G401.6 (cell line): ENCODE measurements around the gene IFNG.
"Not testable (repeated sequence)": the region's sequence is repeated elsewhere in the genome, so short reads cannot be mapped to it uniquely, and the experiment has no call there.

Experiments
- FAIRE-seq: peaks from 2 replicates; lab custom pipeline; 2012; peaks lifted over from hg19 to GRCh38; lab: Jason Lieb, UNC

Gene IFNG

DNA sequence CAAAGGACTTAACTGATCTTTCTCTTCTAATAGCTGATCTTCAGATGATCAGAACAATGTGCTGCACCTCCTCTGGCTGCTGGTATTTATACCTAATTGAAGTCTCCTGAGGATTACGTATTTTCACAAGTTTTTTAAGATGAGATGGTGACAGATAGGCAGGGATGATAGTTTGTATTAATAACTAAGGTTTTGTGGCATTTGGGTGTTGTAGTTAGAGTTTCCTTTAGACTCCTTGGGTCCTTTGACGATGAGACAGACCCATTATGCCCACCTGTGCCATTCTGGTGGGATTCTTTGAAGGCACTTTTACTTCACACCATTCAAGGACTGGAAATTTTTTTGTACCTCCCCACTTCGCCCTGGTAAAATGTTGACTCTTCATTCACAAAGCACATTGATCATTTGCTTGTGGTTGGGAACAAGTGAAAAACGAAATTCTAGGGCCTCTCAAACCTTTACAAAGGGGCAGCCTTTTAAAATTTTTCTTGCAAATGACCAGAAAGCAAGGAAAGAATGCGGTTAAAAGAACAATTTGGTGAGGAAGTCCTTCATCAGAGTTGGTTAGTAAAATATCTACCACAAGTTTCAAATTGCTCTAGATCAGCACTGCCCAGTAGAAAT, at the start of gene IFNG:
Gene IFNG (minus strand): TSS at position 60 of the 624 bp plus-strand sequence. CDS start 125 bp downstream, outside the sequence.
- no peak for FAIRE-seq

DNA sequence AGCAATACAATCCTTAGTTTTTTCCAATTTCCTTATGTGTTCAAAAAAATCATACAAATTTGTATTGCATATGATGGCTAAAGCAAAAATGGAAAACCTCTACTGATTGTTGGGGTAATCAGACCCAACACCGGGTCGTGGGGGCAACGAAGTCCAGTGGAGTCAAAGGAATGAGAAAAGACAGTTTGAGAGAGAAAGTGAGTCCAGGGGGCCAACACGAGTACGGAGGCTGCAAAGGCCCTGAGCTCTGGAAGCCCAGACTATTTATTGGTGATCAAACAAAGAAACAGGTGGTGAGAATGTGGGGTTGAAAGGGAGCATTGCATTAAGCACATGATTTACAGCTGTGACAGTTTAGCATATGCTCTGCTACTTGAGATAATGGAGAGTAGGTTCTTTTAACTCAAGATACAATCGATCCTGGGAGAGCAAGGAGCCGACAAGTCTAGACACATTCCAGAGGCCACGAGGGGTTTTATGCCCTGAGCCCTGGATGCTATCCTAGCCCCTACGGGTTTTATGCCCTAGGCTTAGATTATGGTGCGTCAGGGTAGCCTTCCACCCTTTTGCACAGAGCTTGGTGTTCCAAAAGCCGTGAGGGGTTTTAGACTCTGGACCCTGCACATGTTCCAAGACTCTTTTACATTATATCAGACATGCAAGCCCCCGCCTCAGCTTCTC, 49.6 kb upstream of the IFNG start:
- FAIRE-seq, result not testable (repeated sequence)

DNA sequence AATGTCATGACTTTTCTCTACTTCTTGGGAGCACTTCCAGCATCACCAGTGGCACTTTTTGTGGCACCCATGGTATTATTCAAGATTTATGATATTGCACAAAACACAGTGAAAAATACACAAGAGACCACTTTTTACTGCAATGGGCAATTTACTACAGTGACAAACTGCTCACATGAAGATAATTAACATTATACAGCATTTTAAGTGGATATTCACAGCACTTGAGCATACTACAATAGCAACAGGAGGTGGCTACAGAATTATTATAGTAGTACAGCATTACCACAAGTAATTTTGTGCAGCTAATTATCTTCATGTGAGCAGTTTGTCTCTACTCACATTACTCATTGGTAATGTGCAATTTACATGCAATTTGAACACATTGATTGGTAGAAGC, 47.7 kb upstream of the IFNG start:
- no peak for FAIRE-seq

DNA sequence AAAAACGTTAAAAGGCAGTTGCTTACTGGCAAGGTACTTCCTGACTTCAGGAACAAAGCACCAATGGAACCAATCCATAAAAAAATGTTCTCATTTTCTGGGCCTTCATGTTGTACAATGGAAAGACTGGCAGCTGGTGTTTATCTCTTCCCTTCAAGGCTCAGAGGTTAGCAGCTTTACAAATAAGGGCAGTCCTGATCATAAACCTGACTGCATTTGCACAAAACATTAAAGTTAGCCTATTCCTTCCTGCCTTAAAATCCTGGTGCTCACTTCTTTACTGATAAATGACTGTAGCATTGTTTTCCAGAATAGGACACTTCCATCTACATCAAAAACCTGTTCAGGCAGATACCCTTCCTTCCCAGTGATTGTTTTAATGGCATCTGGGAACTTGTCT, 46.9 kb upstream of the IFNG start:
- FAIRE-seq, result no peak

DNA sequence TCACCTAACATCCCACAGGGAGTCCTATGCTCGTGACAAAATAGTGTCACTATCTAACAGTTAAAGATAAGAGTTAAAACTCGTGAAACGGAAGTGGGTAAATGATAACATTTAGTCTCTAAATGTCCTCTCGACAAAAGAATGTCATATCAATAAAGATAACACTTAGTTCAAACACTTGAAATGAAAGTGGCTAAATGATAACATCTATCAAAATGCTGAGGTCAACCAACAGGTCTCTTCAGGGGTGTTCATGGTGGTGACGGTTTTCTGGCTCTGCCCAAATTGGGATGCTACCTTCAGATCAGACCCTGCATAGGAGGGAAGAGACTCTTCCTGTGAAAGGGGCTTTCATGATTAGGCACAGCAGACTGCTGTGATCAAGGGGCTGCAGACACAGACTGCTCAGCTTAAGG, 43.9 kb upstream of the IFNG start:
- FAIRE-seq, result no peak

DNA sequence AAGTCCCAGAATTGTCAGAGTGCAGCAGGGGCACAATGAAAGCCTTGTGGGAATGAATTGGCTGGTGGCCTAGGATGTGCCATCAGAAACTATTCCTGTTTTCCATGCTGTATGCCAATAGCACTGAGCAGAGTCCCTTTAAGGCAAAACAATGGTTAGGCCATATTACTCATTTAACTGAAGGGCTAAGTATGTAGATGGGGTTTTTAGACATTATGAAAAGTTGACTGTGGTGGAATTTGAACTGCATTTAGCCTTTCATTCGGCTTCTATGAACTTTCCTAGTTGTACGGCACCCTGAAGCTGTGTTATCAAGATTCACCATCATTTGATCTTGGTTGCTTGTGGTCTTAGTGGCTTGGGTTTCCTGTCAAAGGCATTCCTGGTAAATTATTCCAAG, 41.3 kb upstream of the IFNG start:
- FAIRE-seq, result no peak

DNA sequence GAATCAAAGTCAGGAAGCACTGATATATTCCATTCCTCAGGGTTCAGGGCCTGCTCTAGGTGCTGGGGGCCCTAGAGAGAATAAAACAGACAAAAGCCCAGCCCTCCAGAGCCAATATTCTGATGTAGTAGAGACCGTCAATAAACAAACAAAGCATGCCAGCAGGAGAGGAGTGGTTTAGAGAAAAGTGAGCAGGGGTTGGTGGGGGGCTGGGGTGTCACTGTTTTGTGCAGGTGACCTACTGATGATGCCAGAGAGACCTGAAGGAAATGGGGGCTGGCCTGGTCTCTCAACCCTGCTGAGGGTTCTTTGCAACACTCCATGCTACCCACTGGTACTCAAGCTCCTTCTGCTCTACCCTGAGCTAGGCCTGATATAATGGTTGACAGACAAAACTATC, 39.6 kb upstream of the IFNG start:
- no peak for FAIRE-seq

DNA sequence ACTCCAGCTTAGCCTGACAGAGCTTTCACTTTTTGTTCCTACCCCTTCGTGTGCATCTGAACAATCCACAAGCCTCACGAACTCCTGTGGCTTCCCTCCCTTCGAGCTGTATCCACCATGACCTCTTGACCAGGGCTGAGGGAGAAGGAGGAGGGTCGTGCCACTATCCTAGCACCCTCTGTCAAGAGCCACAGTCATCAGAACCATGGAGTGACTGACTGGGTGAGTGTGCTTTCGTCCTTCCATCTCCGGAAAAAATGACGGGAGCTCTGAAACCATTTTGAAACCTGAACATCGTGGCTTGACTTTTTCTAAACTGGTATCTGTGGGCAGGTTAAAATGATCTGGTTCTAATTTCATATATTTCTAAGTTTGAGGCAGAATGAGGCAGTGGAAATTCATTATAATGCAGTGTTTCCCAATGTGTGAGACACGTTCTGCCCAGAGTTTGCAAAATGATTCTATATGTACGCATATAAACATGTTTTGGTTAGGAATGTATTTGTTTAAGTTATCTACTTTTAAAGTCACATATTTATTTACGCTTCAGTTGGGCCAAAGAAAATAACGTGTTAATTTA, 39.1 kb upstream of the IFNG start:
- FAIRE-seq, result no peak

DNA sequence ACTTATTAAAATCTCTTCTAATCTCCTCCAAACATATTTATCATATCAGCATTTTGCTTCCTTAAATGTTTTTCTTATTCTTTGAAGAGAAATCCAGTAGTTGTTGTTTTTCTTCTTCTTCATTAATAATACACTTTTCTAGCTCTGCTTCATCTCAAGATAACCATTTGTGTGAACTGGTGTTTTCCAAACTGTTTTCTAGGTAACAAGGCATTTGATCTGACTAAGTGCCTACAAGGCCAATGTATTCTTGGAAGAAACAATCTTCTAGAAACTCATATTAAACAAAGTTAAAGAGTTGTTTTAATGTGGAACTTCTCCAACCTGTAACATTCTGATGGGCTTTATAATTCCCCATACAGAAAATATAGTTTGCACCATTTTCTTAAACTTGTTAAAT, 30.8 kb upstream of the IFNG start:
- FAIRE-seq, result no peak

DNA sequence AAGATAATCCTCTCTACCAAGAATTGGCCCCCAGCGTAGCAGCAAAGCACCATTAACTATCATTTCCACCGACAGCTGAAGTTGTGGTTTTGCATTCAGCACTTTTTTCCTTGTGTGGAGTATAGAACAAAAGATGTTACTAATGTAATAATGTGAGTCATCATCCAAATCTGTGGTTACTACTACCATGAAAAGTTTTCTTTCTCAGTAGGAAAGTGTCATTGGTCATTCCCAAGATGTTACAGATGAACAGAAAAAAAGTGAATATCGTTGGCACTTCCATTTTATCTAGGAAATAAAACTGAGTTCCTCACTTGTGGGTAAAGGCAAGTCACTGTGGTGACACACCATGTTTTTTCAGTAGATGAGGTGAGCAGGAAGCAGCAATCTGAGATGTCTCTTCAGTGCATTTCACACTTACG, 30.3 kb upstream of the IFNG start:
- FAIRE-seq, result no peak

DNA sequence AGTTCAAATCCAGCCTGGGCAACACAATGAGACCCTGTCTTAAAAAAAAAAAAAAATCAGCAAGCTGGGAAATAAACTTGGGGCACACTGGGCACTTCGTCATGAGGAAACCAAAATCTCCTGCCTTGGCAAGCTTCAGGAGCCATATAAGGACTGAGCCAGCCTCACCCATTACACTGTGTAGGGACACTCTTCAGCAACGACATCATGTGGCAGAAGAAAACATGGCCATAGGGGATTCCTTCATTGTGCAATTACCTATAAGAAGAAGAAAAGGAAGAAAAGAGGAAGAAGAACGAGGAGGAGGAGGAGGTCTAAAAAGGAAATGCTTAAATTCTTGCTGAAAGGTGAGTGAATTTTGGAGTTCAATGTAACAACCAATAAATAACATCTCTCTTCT, 26.1 kb upstream of the IFNG start:
- FAIRE-seq, result no peak

DNA sequence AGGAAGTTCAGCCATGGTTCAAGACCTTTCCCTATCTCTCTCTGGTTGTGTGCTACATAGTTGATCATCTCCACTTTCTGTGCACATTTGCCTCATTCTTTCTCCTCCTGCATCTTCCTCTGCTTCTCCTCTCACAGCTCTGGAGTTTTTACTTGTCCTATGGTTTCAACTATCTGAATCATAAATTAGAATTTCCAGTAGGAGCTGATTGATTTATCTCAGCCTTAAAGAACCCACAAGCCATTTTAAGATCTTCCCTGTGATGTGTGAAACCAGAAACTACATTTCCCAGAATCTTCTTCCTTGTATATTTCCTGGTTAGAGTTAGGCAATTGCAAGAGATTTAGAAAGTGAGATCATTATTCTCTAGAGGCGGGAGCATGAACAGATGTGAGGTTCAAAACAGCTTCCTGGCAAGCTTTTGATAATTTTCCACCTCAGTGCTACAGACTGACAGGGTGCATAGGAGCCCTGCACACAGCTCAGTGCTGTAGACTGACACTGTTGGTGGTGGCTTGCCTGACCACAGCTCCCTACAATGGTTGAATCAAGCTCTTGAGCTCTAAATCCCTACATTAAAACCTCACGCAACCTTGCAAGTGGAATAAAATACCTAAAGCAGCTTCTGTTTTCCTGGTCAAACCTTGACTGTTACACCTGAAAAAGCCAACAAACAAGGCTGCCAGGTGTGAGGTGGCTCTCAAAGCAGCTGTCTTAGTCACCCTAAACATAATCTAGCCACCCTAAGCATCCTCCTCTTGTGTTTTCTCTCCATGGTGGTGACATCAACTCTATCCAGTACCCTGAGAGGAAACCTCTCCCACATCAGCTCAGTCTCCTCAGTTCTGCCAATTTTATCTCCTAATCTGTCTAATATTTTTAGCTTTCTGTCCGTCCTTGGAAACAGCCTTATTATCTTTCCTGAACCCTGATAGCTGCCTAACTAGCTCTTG, 21.5 kb upstream of the IFNG start:
- no peak for FAIRE-seq

DNA sequence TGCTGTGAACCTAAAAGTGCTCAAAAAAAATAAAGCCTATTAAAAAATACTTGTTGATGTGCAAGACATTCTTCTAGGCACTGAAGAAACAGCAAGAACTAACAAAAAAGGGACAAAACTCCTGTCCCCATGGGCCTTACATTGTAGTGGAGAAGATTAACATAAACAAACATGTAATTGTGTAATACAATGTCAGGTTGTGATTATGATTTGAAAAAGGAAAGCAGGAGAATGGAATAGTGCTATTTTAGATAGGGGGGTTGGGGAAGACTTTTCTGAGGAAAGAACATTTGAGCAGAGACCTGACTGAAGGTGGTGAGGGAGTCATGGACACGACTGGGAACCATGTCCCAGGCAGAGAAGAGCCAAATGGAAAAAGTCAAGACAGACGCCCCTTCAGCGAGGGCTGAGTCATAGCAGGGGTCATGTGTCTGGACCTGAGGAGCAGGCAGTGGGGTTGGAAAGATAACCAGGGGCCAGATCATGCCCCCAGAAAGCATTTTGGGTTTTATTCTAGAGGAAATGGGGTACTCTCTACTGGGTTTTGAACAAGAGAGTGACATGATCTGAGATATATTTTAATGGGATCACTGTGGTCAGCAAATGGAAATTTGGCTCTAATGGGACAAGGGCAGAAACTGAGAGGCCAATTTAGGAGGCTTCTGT, 19.4 kb upstream of the IFNG start:
- FAIRE-seq, result no peak

DNA sequence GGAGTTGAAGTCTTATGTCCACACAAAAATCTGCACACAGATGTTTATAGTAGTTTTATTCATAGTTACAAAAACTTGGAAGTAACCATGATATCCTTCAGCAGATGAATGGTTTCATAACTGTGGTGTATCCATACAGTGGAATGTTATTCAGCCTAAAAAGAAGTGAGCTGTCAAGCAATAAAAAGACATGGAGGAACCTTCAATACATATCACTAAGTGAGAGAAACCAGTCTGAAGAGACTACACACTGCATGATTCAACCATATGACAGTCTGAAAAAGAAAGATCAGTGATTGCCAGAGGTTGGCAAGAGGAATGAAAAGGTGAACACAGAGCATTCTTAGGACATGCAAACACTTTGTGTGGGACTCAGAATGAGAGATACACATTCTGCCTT, 18.6 kb upstream of the IFNG start:
- FAIRE-seq, result no peak

DNA sequence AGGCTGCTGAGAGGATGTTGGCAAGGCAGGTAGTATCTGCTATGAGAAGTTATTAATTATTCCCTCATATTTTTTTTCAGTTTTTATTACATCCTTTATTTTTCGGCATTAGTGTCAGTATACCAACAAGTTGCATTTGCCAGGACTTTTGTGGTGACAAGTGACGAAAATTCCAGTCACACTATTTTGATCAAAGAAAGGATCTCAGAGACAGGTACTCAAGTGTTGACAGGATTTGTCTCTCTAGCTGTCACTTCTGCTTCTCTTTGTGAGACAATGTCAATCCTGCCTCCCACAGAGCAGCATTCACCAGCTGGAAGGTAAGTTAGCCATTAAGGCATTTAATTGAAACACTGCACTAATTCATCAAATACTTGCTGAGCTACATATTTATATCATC, 18.0 kb upstream of the IFNG start:
- FAIRE-seq, result no peak

DNA sequence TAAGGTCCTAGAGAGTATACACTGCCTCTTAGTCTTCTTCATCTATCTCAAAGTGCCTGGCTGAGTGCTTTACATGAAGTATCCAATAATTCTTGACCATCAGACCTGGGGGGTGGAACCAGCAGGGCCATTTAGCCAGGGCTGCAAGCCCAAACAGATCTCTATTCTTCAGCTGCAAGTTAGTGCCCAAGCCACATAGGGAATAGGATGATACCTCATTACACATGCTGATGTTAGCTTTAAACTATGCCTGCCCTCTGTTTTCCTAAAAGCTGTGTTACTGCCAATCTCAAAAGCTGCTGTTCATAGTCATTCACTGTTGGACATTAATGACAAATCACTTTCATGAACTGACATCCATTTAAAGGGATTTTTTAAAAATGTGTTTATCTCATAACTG, 16.7 kb upstream of the IFNG start:
- FAIRE-seq, result no peak

DNA sequence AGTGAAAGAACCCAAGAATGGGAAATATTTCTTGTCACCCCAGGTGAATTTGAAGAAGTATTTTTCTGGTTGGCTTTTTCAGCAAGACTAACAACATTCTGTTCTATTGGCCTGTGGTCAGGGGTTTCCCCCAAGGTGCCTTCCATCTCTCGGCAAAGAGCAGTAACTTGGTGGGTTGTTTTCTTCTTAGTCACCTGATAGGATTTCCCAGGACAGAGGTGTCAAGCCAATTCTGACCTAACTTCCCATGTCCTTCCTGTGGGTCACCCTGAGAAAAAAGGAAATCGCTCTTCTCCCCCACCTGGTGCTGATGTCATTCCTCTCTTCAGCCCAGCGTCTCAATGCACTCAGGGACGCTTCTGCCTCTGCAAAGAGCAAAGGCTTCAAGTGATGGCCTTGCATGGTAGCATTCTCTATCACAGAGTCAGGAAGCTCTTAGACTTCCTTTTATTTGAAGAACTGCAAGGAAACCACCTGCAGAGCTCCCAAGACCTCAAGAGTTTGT, 16.1 kb upstream of the IFNG start:
- FAIRE-seq, result no peak

DNA sequence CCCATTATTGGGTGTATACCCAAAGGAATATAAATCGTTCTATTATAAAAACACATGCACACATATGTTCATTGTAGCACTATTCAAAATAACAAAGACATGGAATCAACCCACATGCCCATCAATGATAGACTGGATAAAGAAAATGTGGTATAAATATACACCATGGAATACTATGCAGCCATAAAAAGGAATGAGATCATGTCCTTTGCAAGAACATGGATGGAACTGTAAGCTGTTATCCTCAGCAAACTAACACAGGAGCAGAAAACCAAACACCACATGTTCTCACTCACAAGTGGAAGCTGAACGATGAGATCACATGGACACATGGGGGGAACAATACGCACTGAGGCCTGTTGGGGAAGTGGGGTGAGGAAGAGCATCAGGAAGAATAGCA, 15.2 kb upstream of the IFNG start:
- not testable (repeated sequence) for FAIRE-seq

DNA sequence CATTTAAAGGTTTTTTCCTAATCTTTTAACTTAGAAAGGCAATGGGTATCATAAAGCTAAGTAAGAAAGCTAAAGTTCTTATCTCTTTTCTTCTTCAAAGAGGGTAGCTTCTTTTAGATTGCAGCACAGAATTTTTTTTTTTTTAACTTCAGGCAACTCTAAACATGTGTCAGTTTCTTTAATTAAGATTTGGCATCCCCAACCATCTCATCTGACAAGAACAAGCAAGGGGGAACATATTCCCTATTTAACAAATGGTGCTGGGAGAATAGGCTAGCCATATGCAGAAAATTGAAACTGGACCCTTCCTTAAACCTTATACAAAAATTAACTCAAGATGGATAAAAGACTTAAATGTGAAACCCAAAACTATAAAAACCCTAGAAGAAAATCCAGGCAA, 14.3 kb upstream of the IFNG start:
- FAIRE-seq, result no peak

DNA sequence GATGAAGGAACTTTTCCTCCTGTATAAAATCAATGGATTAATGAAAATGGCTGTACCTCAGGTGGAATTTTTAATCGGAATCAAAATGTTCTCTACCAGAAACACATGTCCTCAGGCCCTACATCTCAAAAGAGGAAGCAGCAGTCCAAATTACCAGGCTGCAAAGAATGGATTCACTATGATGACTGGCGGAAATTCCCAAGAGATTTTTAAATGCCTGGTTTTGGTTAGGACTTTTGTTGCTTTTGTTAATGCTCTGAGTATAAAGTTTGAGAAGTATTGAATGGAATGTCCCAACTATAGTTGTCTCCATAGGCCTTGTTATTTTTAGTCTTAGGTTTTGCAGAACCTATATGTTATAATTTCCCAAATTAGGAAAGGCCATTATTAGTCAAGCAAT, 11.2 kb upstream of the IFNG start:
- no peak for FAIRE-seq

DNA sequence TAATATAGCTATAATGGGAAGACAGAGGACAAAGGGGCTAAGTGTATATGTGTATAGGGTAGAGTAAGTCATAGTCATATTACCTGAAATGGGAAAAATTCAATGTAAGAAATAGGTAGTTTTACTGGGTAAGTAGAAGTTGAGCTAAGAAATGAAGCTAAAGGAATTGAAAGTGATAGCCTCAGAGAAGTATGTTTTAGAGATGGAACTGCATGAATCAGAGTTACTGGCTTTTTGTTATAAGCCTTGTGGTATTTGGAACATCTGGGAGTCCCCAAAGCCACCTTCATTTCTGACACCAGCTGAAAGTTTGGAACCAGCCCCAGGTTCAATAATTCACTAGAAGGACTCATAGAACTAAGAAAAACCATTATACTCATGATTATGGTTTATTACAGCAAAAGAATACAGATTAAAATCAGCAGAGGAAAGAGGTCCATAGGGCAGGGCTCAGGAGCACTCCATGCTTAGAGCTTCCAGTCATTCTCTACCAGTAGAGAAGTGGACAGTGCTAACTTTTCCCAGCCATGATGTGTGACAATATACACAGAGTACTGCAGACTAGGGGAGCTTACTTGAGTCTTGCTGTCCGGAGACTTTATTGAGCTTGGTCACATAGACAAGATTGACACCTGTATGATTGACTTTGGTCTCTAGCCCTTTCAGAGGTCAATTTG, 9.8 kb upstream of the IFNG start:
- no peak for FAIRE-seq
